Measurements from ENCODE around the gene SLC36A4.
A peak's percentile ranks its signal among the peaks of the same experiment; 100 is the strongest.
"Not testable (repeated sequence)": the region's sequence is repeated elsewhere in the genome, so short reads cannot be mapped to it uniquely, and the experiment has no call there.

The SLC36A4 gene

DNA sequence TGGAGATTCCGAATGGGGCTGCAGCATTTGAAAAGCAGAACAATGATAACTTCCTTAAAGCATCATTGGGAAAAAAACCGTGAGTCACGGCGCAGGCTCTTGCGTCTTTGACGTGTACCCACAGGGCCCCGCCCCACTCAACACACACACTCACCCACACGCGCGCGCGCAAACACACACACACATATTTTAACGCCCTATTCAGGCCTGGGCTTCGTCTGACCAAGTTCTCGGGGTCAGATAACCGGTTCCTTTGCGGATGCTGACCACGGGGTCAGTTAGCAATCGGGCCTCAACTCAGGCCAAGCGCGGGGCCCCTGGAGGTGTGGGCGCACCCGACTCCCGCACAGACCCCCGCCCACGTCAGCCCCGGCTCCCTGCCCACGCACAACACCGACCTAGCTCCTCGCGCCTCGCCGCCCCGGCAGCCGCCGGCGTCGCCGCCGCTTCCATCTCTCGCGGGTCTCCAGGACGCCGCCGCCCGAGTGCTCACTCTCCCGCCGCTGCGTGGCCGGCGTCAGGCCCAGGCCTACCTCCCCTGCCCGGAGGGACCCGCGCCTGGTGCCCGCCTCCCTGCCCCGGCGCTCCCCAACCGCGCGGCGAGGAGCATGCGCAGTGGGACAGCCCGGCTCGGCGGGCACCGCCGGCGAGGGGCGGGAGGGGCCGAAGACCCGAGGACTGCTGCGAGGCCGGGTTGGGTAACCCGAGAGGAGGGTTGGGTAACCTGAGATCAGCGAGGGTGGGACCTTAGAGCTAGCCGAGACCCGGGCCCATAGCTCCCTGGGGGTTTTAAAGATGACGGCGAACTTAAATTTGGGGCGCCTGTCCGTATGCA, at the start of gene SLC36A4:
SLC36A4 (minus strand) TSS at position 612 of the 835 bp plus-strand sequence; CDS start at position 453, 159 bp downstream.
- DNase-seq = peak; percentile 86

DNA sequence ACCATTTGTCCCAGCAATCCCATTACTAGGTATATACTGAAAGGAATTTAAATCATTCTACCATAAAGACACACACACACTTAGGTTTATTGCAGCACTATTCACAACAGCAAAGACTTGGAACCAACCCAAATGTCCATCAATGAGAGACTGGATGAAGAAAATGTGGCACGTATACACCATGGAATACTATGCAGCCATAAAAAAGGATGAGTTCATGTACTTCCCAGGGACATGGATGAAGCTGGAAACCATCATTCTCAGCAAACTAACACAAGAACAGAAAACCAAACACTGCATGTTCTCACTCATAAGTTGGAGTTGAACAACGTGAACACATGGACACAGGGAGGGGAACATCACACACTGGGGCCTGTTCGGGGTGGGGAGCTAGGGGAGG, 49.0 kb upstream of the SLC36A4 start:
- DNase-seq = not testable (repeated sequence)

DNA sequence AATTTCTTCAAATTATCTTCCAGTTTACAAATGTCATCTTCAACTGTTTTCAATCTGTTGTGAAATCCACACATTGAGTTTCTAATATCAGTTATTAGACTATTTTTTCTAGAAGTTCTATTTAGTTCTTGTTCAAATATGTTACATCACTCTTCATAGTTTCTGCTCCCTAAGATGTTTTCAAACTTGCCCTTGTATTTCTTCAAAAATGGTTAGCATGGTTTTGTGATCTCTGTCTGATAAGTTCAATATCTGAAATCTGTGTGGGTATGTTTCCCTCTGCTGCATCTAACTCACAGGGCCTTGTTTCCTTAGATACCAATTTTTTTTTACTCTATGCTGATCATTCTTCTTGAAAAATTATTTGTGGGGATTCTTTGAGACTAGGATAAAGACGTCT, 46.2 kb upstream of the SLC36A4 start:
- DNase-seq = no peak

DNA sequence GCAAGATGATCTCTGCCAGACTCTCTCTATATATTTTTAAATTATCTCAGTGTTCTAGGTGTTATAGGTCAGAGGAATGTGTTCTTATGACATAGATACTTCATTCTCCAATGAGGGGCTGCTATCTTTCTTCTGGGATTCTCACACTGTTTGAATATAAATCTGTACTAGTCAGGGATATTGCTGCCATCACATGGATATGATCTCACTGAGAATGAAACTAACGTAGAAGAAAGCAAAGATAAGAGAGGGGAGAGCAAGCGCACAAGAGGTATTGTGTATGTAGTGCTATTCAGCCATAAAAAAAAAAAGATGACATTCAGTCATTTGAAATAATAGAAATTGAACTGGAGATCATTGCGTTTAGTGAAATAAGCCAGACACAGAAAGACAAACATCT, 42.2 kb upstream of the SLC36A4 start:
- no peak for DNase-seq

DNA sequence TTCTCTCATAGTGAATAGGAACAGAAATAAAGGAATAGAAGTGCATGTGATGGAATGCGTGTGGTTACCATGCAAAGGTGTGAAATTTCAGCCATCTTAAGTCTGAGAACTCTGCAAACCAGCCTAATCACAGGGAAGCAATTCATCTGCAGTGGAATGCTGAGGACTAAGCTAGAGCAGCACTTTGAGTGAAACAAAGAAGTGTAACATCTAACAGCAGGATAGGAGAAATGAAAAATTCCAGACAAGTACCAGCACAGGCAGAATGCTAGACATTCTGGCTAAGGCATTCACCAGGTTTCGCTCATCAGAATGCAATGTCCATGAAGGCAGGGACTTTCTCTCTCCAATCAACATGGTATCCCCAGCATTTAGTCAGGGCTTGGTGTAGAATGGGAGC, 41.2 kb upstream of the SLC36A4 start:
- no peak for DNase-seq

DNA sequence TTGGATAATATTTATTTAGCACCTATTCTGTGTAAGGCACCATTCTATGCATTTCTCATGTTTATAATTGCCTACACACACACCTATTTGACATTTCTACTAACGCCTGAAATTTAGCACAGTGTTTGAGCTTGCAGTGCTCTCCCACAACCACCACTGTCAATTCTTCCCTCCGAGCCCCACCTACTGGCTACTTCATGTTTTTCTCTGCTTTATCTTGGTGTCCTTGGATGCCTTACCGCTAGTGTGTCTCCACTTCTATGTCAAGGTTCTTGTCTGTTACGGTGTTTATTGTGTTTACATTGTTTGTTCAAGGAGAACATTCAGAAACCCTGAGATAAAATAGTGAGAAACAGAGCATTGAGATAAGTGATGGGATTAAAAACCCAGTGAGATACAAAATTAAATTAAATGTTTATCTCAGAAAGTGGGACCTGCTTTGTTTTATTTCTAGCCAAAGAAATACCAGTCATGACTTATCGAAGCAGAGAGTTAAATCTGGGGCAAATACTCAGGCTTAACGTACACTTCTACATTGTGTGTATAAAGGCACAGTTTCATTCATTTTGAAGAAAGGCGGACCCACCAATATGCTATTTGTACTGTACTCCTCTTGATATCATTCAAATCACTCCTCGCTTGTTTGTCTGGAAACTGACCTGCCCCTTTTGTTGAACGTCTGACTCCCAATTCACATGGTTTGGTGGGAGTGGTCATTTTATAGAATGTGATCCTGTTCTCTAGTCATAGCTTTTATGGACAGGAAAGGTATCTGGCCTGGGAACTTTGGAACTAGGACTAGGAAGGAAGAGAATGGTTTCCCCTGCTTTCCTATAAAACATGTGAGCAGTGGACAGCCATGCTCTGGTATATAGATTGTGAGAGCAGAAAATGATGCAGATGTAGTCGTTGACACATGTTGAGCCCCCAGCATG, 39.2 kb upstream of the SLC36A4 start:
- DNase-seq = no peak

DNA sequence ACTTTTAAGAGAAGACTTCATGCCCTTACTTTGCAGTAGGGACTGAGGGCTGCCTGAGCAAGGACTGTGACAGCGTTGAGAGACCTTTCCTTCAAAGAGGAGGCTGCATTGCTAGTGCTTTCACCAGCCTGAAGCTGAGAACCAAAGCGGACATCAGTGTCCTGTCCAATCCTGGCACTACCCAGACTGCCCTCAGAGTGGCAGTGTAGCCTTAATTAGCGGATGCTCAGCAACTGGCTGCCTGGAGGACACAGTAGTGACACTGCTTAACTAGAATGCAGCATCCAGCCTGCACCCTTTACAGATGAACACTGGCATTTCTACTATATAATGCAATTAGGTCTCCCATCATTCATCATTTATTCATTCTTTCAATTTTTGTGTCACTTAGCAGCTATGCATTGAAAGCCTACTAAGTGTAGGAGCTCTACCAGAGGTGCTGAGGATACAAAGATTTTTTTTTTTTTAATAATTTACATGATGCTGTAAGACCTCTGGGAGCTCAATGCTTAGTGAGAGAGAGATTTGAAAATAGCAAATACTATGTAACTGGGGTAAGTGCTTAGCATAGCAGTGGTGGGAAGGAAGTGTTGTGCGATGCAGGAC, 36.9 kb upstream of the SLC36A4 start:
- peak; percentile 63 for DNase-seq

DNA sequence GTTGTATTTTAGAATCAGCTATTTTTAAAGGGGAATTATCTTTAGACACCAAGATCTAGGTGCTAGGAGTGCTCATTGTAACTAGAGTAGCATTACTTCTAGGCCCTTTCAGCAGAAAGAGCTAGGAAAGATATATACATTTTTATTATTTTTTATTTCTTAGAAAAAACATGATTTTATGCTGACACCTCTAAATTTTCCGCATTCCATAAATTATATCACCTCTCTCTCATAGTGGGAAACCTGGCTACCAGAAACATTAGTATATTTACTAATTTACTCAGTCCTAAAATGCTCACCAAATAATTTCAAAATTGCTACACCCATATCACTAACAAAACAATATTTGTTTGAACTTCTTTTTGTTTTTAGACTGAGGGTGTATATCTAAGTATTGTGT, 32.1 kb upstream of the SLC36A4 start:
- DNase-seq = no peak

DNA sequence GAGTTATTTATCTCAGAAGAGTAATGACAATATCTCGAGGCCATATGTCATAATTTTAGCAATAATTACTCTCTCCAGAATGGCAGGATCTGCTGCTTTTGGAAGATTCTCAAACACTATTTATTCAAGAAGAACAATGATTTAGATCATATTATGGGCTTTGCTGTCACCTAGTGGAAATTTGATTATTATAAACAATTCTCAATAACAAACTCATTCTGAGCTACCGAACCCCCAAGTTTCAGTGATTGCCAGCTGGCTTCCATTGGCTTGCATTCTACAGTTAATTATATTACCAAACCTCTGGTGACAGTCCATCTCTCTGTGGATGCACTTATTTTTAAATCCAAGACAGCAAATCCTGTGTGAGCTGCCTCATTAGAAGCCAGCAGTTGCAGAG, 27.9 kb upstream of the SLC36A4 start:
- no peak for DNase-seq

DNA sequence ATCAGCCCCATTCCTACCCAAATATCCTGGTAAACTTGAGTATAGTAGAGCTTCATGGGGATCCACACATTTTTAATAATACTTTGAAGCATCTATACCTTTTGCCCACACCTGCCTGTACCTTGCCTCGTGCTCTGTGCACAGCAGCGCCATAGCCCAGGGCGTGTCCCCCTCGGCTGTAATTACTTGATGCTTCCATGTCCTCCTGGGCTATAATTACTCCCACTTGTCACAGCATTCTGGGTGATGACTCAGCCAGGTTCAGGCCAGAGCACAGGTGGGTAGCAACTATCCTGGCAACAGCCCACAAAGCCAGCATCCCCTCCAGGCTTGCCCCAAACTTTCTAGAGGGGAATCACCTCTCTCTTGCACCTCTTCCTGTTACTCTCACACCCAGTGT, 23.7 kb upstream of the SLC36A4 start:
- DNase-seq = no peak

DNA sequence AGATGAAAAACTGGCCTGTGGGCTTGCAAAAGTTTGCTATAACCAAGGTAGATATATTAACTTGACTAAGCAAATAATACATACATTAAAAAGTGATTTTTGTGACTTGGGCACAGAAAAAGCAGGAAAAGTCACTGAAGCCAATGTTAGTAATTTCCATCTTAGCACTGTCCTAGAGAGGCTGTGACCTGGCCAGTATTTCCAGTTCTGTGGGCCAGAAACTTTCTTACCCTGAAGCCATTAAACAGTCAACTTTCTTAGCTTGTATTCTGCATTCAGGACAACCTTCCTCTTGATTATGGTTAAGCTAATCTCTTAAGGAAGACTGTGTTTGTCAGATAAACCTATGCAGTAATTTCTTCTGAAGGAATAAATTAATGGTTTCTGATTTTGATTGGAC, 22.3 kb upstream of the SLC36A4 start:
- no peak for DNase-seq

DNA sequence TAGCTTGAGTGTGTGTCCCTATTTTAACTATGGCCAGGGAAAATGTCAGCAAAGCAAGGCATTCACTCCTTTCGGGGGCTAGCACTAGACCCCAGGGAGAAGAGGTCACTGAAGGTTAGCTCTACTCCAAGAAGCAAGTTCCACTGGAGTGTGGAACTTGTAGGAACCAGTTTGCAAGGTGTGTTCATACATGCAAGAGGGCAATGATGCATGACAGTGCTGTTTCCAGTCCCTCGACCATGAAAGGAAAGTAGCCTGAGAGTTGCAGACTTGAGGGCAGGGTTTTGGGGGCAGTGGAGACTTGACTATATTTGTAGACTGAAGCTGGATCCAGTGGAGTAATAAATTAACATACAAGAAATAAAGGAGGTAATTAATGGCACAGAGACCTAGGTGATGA, 21.6 kb upstream of the SLC36A4 start:
- DNase-seq = no peak

DNA sequence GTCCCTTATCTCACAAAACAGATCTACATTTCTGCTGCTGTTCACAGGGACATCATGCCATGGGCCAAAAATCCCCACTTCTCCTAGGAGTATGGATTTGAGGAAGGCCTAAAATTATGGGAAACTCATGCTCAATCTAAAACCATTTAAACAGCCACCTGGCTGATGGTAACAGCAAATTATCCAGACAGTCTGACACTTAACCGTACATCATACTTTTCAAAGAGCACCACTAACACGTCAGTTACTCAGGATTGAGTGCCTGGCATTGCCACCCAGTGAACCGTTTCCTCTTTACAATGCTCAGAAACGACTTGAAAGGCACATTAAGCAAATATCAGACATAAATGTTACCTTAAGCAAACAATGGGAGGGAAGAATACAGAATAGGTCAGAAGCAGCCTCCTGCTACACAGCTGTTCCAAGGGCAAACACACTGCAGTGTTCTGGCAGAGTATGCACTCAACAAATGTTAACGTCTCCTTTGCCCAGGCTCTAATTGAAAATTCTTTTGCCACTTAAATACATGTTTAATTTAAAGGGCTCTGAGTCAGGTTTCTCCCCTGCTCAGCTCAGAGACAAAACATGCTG, 18.8 kb upstream of the SLC36A4 start:
- DNase-seq = no peak

DNA sequence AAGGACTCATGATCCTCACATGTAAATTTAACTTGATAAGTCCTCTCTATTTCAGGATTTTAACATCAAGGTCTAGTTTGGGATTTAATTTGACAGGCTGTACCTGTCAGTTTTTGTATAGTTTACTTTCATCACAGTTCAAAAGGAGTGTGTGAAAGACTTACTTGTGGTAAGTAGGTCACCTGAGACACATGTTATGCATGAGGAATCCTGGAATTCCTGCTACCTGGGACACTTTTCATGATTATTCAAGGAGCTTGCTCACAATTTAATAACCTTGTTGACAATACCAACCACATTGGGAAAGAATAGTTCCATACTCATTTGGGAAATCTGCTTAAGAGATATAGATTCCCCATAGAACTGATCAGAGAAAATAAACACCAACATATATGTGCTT, 15.8 kb upstream of the SLC36A4 start:
- DNase-seq = no peak

DNA sequence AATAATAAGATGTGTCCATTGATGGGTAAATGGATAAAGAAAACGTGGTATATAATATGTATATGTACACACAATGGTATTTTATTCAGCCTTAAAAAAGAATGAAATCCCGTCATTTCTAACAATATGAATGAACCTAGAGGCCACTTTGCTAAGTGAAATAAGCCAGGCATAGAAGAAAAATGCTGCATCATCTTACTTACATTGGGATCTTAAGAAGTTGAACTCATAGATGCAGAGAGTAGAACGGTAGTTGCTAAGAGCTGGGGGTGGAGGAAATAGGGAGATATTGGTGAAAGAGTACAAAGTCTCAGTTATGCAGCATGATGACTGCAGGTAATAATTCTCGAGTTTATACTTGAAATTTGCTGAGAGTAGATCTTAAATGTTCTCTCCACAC, 14.3 kb upstream of the SLC36A4 start:
- no peak for DNase-seq

DNA sequence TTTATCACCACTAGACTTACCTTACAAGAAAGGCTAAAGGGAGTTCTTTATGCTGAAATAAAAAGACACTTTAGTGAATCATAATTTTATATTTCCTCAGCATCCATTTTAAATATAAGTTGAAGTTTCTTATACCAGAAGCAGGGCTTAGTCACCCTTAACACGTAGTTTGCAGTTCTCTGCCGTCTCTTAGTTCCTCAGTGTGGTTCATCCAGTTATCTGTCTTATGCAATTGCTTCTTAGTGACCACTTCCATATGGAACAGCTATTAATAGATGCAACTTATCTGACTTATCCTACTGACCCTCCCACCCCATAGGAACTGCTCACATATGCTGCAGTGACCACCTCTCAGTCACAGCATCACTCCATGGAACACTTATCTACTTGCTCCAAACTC, 11.7 kb upstream of the SLC36A4 start:
- DNase-seq = no peak

DNA sequence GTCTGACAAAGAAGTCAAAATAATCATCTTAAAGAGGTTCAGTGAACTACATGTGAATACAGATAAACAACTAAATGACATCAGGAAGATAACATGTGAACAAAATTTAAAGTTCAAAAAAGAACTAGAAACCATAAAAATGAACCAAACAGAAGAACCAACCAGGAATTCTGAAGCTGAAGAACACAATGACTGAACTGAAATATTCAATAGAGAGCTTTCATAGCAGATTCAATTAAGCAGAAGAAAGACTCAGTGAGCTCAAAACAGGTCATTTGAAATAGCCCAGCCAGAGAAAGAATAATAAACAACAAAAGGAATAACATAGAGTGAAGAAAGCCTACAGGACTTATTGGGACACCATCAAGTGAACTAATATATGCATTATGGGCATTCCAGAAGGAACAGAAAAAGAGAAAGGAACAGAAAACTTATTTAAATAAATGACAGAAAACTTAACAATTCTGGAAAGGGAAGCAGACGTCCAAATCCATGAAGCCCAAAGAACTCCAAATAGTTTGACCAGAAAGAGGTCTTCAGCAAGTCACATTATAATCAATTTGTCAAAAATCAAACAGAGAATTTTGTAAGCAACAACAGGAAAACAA, 11.0 kb upstream of the SLC36A4 start:
- no peak for DNase-seq

DNA sequence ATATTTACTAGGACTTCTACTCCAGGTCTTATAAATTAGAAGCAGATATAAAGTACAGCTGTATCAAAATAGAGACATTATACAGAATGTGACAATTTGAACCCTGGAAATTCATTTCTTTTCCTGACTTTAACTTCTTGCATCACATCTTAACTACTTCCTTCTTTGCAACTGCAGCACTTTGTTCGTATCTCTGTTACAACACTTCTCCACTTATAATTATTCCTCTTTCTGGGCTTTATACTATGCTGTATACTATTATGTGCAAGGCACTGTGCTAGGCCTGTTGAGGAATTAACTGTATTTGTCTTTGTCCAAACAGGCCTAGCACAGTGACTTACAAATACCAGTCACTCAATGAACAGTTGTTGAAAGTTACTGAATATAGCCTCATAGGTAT, 1.8 kb upstream of the SLC36A4 start:
- DNase-seq = no peak

DNA sequence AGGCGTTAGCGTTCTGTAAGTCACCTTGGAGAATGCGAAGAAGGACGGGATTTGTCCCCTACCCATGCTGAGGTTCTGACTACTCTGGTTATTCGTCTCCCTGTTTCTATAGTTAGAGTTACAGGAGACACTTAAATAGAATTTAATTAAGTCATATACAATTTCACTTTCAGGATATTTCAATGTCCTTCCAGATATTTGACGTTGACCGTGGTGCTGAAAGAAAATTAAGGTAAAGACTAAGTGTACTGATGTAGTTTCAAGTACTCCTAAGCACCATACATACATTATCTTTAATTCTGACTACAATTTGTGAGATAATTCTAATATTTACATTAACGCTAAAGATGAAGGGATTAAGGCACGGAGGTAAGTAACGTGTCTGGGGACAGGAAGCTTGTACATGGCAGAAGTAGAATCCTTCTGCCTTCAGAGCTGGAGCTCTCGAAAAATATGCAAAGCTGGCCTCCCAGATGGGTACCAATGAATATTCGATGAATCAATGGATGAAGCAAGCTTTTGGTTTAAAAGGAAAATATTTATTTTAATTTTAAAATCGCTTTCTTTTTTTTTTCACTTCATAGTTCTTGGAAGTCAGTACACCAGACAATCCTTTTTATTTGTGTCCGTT, 539 bp upstream of the SLC36A4 start:
- DNase-seq = no peak

DNA sequence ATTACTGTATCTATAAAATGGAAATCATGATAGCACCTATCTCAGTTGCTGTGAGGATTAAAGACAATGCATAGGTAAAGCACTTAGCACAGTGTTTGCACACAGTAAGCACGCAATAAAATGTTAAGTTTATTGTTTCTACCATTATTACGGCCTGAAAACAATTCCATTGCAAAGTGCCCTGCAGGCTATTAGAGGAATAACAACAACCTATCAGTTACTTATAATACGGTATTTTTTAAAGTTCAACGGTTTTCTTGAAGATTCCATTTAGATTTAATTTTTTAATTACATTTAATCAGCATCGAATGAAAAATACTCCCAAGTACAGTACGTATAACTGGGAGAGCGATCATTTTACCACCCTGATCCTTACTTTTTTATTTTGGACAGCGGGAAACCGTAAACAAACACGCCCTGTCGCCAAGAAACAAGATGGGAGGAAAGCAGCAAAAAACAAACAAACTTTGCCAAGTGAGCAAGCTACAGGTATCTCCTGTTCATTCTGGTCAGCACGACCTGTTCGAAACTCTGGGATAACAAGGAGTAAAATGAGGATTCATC, 893 bp downstream of the SLC36A4 start:
- DNase-seq = no peak

DNA sequence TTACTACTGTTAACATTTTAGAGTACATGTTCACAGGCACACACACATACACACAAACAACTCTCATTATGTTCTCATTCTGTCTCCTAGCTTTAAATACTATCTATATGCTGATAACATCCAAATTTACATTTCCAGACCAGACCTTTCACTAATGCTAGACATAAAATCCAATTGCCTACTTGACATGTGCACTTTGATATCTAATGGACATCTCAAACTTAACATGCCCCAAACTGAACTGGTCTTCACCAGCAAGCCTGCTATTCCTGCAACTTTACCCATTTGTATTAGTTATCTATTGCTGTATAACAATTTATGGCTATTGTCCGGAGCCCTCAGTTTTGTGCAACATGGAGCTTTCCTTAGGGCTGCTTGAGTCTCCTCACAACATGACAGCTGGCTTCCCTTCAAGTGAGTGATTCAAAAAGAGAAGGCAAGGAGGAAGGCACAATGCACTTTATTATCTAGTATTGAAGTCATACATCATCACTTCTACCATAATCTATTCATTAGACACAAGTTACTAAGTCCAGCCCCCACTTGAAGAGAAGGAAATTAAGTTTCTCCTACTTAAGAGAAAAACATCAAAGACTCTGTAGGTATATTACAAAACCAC, 3.0 kb downstream of the SLC36A4 start:
- no peak for DNase-seq

Measured in stimulated activated CD4-positive, alpha-beta T cell treated with anti-CD3 and anti-CD28 coated beads, Interleukin-4, amount 100 ng/mL, for 1 hour (primary cell).